Measurements from ENCODE around the gene LSM3. TPM values are rescaled to one million over a fixed set of nuclear protein-coding genes. Genes with fewer than 3 reads are reported as not detected.

LSM3 gene
- total RNA-seq, 1 donor from 2014 or later: 9.5 TPM

- DNase-seq (no peak), ATAC-seq (no peak)
- Histone ChIP-seq H3K27me3 (ENCODE audit: low read depth) (no peaks in the 10 kb centered on the region), H3K36me3 (peaks cover 91% of the 10 kb centered on the region), H3K9me3 (no peaks in the 10 kb centered on the region), H3K27ac (no peak overlapping the region), H3K4me1 (no peaks in the 10 kb centered on the region), H3K4me3 (no peak overlapping the region)
- intact Hi-C loops (cut with DNase I): no loop called here
- no peak for TF ChIP-seq CTCF (IDR thresholded peaks at IDR 0.05)
These were observed 23.6 kb upstream of the LSM3 start for GRCh38 chr3:14154895-14155440.

- no peak for ATAC-seq
- TF ChIP-seq CTCF (IDR thresholded peaks at IDR 0.05): no peak
- Histone ChIP-seq H3K27ac (no peak overlapping the region), H3K4me1 (no peaks in the 10 kb centered on the region), H3K27me3 (ENCODE audit: low read depth) (no peaks in the 10 kb centered on the region), H3K36me3 (peaks cover 91% of the 10 kb centered on the region), H3K9me3 (no peaks in the 10 kb centered on the region), H3K4me3 (no peak overlapping the region)
- no peak for DNase-seq
- intact Hi-C loops (cut with DNase I): no loop called here
These were observed 22.4 kb upstream of the LSM3 start for GRCh38 chr3:14156201-14156600.

GRCh38 chr3:14156843-14157561 lies 21.6 kb upstream of the LSM3 start:
- DNase-seq (no peak), ATAC-seq (no peak)
- no peak overlapping the region for H3K4me3 ChIP-seq
- no peak overlapping the region for H3K27ac ChIP-seq
- H3K9me3 ChIP-seq: peaks cover 7% of the 10 kb centered on the region
- H3K27me3 ChIP-seq (ENCODE audit: low read depth): no peaks in the 10 kb centered on the region
- H3K4me1 ChIP-seq: no peaks in the 10 kb centered on the region
- peaks cover 91% of the 10 kb centered on the region for H3K36me3 ChIP-seq
- intact Hi-C loops (cut with DNase I): no loop called here
- no peak for TF ChIP-seq CTCF (IDR thresholded peaks at IDR 0.05)

DNA sequence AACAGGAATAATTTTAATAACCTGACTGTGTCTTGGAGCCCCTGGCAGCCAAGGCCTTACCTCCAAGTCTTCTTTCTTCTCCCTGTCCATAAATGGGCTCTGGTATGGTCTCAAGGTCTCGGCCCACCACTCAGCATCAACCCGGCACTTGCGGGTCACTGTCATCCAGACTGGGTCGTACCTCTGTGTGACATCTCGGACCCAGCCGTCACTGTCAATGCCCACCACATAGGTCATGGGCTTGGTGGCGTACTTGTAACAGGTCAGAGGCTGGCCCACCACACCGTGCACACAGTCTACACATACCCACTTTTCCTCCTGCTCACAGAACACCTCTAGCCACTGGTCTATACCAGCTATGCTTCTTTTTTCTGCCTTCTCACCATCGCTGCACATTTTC lies 20.7 kb upstream of the LSM3 start:
- Histone ChIP-seq H3K4me3 (no peak overlapping the region), H3K4me1 (no peaks in the 10 kb centered on the region), H3K9me3 (peaks cover 9% of the 10 kb centered on the region), H3K27me3 (ENCODE audit: low read depth) (no peaks in the 10 kb centered on the region), H3K27ac (no peak overlapping the region), H3K36me3 (peaks cover 90% of the 10 kb centered on the region)
- intact Hi-C loops (cut with DNase I): no loop called here
- DNase-seq (no peak), ATAC-seq (peak in 1 of 2 donors; percentile 25)
- TF ChIP-seq CTCF (IDR thresholded peaks at IDR 0.05): no peak

DNA sequence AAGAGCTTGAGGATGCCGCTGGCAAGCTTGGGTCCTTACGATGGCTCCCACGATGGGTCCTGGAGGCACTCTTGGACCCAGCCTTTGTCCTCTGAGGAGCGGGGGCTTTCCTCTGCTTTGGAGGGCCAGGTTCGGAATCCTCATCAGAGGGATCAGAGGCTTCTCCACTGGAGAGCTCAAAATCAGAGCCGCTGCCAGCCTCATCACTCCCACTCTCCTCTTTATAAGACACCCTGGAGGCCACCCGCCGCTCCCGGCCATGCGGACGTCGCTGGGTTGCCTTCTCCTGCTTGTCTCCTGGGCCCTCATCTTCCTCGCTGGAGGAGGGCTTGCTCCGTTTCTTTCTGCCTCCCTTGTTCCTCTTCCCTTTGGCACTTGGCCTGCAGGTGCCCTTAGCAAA lies 20.2 kb upstream of the LSM3 start:
- Histone ChIP-seq H3K27me3 (ENCODE audit: low read depth) (no peaks in the 10 kb centered on the region), H3K27ac (no peak overlapping the region), H3K4me1 (no peaks in the 10 kb centered on the region), H3K4me3 (no peak overlapping the region), H3K9me3 (peaks cover 9% of the 10 kb centered on the region), H3K36me3 (peaks cover 90% of the 10 kb centered on the region)
- DNase-seq (no peak), ATAC-seq (no peak)
- TF ChIP-seq CTCF (IDR thresholded peaks at IDR 0.05): no peak
- intact Hi-C loops (cut with DNase I): no loop called here

Data from lower lobe of right lung (tissue), 2 donors.